RWPE1 (cell line): ENCODE measurements around the gene TAPT1.

Experiments used
- CTCF ChIA-PET: fragments of 350-600 bp; sonication (Branson Sonifier 250); formaldehyde crosslinking; extraction: SDS; loops from one replicate; lab custom pipeline; 2021; lab: Yijun Ruan, JAX
- POLR2A ChIA-PET: fragments of 400-600 bp; formaldehyde crosslinking; extraction: SDS; loops from one replicate; lab custom pipeline; 2020; ENCODE audit warnings: antibody characterized with exemption; ENCODE audit not compliant: low non-redundant PET; lab: Yijun Ruan, JAX
- DNase-seq: peaks from one replicate; pipeline ENCODE4 v3.0.0; 2012; ENCODE audit warnings: low spot score
- H3K27ac ChIP-seq: fragments of 450-650 bp; 2 replicates; pipeline ENCODE4 v1.5.1; 2017
- TF ChIP-seq, protein P1 (sequence below): fragments of 450-650 bp; conservative IDR thresholded peaks from 2 replicates; pipeline ENCODE4 v1.5.1; 2017; ENCODE audit warnings: low read depth, mild to moderate bottlenecking

TAPT1 gene

DNA sequence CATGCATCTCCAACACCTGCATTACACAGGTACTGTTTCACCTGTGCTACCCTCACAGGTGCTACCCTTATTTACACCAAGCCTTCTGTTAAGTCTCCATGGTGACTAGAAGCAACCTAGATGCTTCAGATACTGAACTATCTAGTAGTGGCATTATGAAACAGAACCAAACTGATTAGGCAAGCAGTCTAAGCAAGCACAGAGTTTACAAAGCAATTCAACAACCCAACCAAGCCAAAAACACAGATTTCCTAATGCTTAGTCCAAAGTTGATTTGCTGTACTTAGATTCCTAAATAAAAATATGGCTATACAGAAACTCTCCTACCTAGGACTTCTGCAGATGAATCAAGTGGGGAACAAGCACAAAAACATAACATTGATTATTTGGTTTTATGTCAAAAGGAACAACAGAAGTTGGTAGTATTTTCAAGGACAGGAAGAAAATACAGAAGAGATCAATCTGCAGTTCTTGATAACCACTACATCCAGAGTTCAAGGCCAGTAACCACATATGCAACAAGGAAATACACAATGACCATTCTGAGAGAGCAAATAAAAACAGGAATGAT, 3.2 kb downstream of the TAPT1 start:
- no peak overlapping the region for H3K27ac ChIP-seq
- CTCF ChIA-PET = no interaction called here
- DNase-seq = no peak
- POLR2A ChIA-PET = no interaction called here
- TF ChIP-seq, protein P1, sequence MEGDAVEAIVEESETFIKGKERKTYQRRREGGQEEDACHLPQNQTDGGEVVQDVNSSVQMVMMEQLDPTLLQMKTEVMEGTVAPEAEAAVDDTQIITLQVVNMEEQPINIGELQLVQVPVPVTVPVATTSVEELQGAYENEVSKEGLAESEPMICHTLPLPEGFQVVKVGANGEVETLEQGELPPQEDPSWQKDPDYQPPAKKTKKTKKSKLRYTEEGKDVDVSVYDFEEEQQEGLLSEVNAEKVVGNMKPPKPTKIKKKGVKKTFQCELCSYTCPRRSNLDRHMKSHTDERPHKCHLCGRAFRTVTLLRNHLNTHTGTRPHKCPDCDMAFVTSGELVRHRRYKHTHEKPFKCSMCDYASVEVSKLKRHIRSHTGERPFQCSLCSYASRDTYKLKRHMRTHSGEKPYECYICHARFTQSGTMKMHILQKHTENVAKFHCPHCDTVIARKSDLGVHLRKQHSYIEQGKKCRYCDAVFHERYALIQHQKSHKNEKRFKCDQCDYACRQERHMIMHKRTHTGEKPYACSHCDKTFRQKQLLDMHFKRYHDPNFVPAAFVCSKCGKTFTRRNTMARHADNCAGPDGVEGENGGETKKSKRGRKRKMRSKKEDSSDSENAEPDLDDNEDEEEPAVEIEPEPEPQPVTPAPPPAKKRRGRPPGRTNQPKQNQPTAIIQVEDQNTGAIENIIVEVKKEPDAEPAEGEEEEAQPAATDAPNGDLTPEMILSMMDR = no peak

DNA sequence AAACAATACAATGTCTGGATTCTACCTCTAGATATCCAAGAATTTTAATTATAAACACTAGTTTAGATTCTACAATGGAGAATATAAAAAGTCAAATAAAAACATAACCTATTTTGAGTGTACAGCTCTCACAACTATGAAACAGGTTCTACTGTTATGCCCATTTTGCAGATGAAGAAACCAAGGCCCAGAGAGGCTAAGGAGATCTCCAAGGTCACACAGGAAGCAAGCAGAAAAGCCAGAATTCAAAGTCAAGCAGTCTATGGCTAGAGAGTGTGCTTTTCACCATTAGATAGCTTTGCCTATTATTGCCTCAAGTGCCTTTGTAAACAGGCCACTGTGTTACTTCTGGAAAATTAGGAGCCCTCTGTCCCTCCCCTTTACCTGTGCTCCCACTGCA, 7.3 kb downstream of the TAPT1 start:
- POLR2A ChIA-PET = no interaction called here
- DNase-seq = no peak
- CTCF ChIA-PET = interaction anchor here (0.6 to 0.7 kb wide), 2 partner anchors 19 to 633 kb away, joined by 3 to 4 read pairs; no protein-coding TSS in a partner anchor
- no peak overlapping the region for H3K27ac ChIP-seq
- TF ChIP-seq, protein P1 = no peak

DNA sequence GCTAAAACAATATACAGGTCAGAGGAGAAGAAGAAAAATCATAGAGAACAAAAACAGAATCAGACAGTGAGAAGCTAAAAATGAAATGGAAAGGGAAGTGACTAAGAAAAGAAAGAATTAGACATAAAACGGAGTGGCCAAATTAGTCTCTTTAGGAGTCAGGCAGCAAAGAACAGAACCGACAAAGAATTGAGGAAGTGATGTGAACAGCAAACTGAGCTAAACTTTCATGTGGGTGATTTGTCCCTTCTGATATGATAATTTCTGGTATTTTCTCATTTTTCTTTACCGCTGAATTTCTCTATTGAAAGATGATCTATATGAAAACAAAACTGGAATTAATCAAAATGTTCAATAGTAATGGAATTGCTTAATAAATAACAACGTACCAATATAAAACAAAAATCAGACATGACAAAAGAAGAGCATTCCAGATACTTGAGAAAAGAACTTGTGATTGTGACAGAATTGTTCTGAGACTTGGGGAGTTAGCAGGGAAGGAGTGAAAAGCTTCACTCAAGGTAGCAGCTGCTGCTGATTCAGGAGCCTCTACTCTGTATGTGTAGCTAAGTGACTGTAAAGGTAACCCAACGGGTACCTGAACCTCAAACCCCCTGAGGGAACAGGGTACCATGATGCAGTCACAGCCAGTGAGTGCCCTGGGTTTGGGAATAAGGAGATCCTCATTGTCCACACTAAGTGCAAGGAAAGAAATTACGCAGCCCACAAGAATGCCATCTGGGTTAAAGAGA, 8.8 kb downstream of the TAPT1 start:
- H3K27ac ChIP-seq = no peak overlapping the region
- POLR2A ChIA-PET = no interaction called here
- DNase-seq = no peak
- TF ChIP-seq, protein P1 = no peak
- CTCF ChIA-PET = interaction anchor here (0.6 to 0.8 kb wide), 3 partner anchors 12 to 417 kb away, joined by 3 read pairs; no protein-coding TSS in a partner anchor

DNA sequence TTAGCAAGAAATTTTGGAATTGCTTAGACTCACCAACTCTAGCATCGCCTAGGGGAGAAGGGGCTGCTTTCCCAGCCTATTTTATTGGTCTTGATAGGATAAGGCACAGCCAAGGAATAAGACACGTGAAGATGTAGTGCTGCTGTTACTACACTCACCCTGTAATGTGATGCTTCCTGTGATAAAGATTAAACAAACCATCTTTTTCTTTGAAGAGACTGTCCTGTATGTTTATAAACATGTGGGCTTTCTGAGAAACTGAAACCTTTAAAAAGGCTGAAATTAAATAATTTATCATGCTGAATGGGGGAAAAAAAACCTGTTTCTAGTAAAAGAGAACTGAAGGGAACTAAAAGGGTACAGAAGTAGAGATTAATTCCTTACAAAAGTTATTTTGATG, 13.2 kb downstream of the TAPT1 start:
- no peak for DNase-seq
- ChIA-PET CTCF (no interaction called here), POLR2A (no interaction called here)
- TF ChIP-seq, protein P1 = no peak
- H3K27ac ChIP-seq = no peak overlapping the region

DNA sequence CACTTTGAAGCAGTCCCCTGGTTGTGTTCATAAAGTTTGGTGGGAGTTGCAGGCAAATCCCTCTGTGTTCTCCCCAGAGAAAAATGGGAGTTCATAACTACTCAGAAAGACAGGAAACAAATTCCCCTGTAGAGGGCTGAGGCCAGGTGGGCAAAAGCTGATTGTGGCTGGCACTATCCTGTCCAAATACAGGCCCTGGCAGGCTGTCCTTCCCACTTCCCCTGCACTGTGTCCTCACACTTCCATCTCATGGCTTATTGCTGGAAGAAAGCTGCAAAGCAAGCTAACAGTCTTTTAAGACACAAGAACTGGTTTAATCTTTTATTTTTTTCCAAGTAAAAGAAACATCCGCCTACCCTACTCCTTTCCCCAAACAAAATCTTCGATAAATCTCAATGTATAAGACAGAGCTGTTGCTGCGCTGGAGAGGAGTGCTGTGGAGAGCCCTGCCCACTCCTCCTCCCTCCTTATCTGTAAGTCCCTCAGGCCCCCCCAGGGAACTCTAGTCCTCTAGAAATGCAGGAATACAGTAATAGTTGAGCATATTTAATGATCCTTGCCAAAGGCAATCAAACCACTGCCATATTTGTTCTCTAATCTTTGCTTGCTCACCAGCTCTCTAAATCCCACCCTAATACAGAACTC, 14.0 kb downstream of the TAPT1 start:
- ChIA-PET CTCF (interaction anchor here (0.7 kb wide), 1 partner anchor 27 kb away, joined by 3 read pairs; no protein-coding TSS in a partner anchor), POLR2A (no interaction called here)
- no peak for DNase-seq
- TF ChIP-seq, protein P1 = no peak
- no peak overlapping the region for H3K27ac ChIP-seq

DNA sequence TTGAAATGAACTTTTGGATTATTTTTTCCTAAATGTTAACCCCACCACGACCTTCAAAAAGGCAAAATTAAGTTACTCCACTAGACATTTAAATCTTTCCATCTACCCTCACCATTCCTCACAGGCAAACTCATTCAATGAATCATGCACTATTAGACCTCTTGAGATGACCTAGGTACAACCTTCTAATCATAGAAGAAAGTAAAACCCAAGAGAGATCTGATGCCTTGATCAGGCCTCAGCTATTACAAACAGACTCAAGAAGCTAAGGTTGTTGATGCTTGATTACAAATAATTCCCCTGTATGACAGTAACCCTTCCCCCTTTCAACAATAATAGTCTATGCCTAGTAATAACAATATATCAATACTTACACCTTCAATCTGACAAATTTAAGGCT, 18.9 kb downstream of the TAPT1 start:
- no peak for DNase-seq
- TF ChIP-seq, protein P1 = no peak
- no peak overlapping the region for H3K27ac ChIP-seq
- ChIA-PET POLR2A (no interaction called here), CTCF (interaction anchor here (1.3 kb wide), 1 partner anchor 11 kb away, joined by 4 read pairs; no protein-coding TSS in a partner anchor)
